Measurements from ENCODE around the gene LMAN1. TPM values are rescaled to one million over a fixed set of nuclear protein-coding genes. Genes with fewer than 3 reads are reported as not detected.

LMAN1 gene
- total RNA-seq, 1 experiment from 2014 or later, result 77.3 TPM

DNA sequence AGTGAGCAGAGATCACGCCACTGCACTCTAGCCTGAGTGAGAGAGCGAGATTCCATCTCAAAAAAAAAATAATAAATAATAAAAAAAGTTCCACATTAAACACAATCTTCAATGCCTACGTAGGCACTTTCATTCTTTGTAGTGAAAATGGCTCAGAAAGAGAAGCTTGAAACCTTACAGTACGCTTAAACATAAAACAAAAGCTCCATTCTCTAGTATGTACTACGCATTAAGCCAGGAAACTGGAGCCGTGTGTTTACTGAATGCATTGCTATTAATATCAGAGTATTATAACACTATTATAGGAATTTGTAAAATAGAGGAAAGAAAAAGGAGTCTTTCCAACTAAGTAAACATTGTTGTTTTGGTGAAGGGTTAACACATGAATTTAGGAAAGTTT lies 41.3 kb upstream of the LMAN1 start (continued):
- TF ChIP-seq, protein P1, sequence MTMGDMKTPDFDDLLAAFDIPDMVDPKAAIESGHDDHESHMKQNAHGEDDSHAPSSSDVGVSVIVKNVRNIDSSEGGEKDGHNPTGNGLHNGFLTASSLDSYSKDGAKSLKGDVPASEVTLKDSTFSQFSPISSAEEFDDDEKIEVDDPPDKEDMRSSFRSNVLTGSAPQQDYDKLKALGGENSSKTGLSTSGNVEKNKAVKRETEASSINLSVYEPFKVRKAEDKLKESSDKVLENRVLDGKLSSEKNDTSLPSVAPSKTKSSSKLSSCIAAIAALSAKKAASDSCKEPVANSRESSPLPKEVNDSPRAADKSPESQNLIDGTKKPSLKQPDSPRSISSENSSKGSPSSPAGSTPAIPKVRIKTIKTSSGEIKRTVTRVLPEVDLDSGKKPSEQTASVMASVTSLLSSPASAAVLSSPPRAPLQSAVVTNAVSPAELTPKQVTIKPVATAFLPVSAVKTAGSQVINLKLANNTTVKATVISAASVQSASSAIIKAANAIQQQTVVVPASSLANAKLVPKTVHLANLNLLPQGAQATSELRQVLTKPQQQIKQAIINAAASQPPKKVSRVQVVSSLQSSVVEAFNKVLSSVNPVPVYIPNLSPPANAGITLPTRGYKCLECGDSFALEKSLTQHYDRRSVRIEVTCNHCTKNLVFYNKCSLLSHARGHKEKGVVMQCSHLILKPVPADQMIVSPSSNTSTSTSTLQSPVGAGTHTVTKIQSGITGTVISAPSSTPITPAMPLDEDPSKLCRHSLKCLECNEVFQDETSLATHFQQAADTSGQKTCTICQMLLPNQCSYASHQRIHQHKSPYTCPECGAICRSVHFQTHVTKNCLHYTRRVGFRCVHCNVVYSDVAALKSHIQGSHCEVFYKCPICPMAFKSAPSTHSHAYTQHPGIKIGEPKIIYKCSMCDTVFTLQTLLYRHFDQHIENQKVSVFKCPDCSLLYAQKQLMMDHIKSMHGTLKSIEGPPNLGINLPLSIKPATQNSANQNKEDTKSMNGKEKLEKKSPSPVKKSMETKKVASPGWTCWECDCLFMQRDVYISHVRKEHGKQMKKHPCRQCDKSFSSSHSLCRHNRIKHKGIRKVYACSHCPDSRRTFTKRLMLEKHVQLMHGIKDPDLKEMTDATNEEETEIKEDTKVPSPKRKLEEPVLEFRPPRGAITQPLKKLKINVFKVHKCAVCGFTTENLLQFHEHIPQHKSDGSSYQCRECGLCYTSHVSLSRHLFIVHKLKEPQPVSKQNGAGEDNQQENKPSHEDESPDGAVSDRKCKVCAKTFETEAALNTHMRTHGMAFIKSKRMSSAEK (CRISPR knock-in tag; IDR thresholded peaks at IDR 0.05; ENCODE audit: borderline replicate concordance), result no peak
- no peak for TF ChIP-seq ZNF671 (CRISPR knock-in tag; IDR thresholded peaks at IDR 0.05)
- TF ChIP-seq KAT7 (CRISPR knock-in tag; IDR thresholded peaks at IDR 0.05; ENCODE audit: borderline replicate concordance), result no peak
- TF ChIP-seq TEAD1 (CRISPR knock-in tag; IDR thresholded peaks at IDR 0.05), result no peak
- TF ChIP-seq, protein P2, sequence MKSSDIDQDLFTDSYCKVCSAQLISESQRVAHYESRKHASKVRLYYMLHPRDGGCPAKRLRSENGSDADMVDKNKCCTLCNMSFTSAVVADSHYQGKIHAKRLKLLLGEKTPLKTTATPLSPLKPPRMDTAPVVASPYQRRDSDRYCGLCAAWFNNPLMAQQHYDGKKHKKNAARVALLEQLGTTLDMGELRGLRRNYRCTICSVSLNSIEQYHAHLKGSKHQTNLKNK (CRISPR knock-in tag; IDR thresholded peaks at IDR 0.05), result no peak

DNA sequence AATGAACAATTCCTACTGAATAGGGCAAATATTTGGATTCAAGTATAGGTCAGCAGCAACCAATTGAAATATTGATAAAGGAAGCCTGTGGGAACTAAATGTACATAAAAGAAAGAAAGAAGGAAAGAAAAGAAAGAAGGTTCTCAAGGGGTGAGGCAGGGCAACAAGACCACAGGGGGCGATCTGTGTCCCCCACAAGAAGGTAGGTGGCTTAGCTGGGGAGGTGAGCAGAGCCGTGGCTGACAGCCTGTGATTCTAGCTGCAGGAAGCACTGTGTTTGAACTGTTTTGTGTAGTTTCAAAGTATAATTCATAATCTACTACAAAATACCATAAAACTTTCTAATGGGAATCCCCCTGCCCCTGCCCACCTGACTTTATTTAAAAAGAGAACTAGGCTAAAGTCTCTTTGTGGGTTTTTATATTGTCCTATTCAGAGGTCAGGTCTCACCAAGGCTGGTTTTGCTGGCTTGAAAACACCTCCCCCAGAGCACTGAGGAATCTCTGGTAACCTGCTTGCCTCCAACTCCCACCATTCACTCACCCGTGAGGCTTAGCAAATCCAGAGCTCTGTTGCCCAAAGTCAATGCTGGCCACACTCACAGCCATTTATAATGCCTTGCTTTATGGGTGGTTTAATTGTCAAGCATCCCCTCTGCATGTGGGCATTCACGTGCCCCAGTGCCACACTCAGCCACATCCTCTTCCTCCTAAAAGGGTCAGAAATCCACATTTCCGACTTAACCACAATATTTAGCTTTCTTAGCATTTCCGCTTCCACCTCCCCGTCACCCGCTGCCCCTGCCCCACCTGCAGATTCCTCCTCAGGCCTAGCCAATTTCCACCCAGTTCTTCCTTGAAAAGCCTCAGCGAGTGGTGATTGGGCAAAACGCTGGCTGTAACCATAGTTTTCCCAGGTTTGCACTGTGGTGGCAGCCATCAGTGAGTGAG lies 36.4 kb upstream of the LMAN1 start:
- peaks cover 22% of the 10 kb centered on the region for H3K4me1 Mint-ChIP-seq
- no peaks in the 10 kb centered on the region for H3K36me3 Mint-ChIP-seq
- no peak overlapping the region for H3K27ac Mint-ChIP-seq
- H3K4me3 Mint-ChIP-seq, result no peak overlapping the region
- DNase-seq (ENCODE audit: low spot score) (no peak), ATAC-seq (peak; percentile 56)
- H3K9me3 Mint-ChIP-seq, result no peaks in the 10 kb centered on the region
- ChIA-PET CTCF (interaction anchor here (0.7 to 1.5 kb wide), 4 partner anchors 11 to 428 kb away, joined by 3 to 4 read pairs (median 4); partner anchors contain the start of gene LMAN1), POLR2A (no interaction called here)
- TF ChIP-seq ZNF317 (CRISPR knock-in tag; IDR thresholded peaks at IDR 0.05; ENCODE audit: borderline replicate concordance, low read depth), result no peak
- TF ChIP-seq, protein P3, sequence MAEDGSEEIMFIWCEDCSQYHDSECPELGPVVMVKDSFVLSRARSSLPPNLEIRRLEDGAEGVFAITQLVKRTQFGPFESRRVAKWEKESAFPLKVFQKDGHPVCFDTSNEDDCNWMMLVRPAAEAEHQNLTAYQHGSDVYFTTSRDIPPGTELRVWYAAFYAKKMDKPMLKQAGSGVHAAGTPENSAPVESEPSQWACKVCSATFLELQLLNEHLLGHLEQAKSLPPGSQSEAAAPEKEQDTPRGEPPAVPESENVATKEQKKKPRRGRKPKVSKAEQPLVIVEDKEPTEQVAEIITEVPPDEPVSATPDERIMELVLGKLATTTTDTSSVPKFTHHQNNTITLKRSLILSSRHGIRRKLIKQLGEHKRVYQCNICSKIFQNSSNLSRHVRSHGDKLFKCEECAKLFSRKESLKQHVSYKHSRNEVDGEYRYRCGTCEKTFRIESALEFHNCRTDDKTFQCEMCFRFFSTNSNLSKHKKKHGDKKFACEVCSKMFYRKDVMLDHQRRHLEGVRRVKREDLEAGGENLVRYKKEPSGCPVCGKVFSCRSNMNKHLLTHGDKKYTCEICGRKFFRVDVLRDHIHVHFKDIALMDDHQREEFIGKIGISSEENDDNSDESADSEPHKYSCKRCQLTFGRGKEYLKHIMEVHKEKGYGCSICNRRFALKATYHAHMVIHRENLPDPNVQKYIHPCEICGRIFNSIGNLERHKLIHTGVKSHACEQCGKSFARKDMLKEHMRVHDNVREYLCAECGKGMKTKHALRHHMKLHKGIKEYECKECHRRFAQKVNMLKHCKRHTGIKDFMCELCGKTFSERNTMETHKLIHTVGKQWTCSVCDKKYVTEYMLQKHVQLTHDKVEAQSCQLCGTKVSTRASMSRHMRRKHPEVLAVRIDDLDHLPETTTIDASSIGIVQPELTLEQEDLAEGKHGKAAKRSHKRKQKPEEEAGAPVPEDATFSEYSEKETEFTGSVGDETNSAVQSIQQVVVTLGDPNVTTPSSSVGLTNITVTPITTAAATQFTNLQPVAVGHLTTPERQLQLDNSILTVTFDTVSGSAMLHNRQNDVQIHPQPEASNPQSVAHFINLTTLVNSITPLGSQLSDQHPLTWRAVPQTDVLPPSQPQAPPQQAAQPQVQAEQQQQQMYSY (CRISPR knock-in tag; IDR thresholded peaks at IDR 0.05), result no peak
- TF ChIP-seq ZNF138 (CRISPR knock-in tag; conservative IDR thresholded peaks at IDR 0.05), result no peak
- TF ChIP-seq MYBL2 (CRISPR knock-in tag; IDR thresholded peaks at IDR 0.05), result no peak
- TF ChIP-seq RORB (CRISPR knock-in tag; IDR thresholded peaks at IDR 0.05), result no peak
- no peak for TF ChIP-seq CREB1 (CRISPR knock-in tag; IDR thresholded peaks at IDR 0.05)
- TF ChIP-seq ELF4 (CRISPR knock-in tag; IDR thresholded peaks at IDR 0.05; ENCODE audit: low read depth), result no peak
- TF ChIP-seq GABPB1 (CRISPR knock-in tag; IDR thresholded peaks at IDR 0.05), result no peak
- TF ChIP-seq, protein P4, sequence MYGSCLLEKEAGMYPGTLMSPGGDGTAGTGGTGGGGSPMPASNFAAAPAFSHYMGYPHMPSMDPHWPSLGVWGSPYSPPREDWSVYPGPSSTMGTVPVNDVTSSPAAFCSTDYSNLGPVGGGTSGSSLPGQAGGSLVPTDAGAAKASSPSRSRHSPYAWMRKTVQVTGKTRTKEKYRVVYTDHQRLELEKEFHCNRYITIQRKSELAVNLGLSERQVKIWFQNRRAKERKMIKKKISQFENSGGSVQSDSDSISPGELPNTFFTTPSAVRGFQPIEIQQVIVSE (CRISPR knock-in tag; IDR thresholded peaks at IDR 0.05; ENCODE audit: borderline replicate concordance), result no peak
- no peak for TF ChIP-seq TEAD4 (CRISPR knock-in tag; IDR thresholded peaks at IDR 0.05)
- TF ChIP-seq, protein P5, sequence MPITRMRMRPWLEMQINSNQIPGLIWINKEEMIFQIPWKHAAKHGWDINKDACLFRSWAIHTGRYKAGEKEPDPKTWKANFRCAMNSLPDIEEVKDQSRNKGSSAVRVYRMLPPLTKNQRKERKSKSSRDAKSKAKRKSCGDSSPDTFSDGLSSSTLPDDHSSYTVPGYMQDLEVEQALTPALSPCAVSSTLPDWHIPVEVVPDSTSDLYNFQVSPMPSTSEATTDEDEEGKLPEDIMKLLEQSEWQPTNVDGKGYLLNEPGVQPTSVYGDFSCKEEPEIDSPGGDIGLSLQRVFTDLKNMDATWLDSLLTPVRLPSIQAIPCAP (CRISPR knock-in tag; IDR thresholded peaks at IDR 0.05), result no peak
- no peak for TF ChIP-seq FOXP1 (CRISPR knock-in tag; IDR thresholded peaks at IDR 0.05; ENCODE audit: borderline replicate concordance)
- no peak for TF ChIP-seq SMAD4 (CRISPR knock-in tag; IDR thresholded peaks at IDR 0.05)
- H3K27me3 Mint-ChIP-seq (ENCODE audit: low read depth), result peaks cover 63% of the 10 kb centered on the region

Data from WTC11 (cell line).